ENCODE measurements around the gene SIRT2. TPM values are rescaled to one million over a fixed set of nuclear protein-coding genes. Genes with fewer than 3 reads are reported as not detected.

Gene SIRT2
- total and polyA plus RNA-seq, 2 of the 8 experiments (the other 6 are each of a cell fraction or from before 2014, with no cell fraction given), result 6.5 to 10.0 TPM

GRCh38 chr19:38900202-38900629, 798 bp upstream of the SIRT2 start:
- Histone ChIP-seq H2BK5ac (ENCODE audit: low read depth, low read length) (no peak overlapping the region), H4K91ac (replicated peaks; ENCODE audit: insufficient read length, low read length) (peak overlapping the region; percentile 52), H3K14ac (ENCODE audit: insufficient read length) (no peak overlapping the region), H4K8ac (ENCODE audit: extremely low read depth, insufficient read depth, low read length) (peak overlapping the region; percentile 86; the same call in 1 of the 2 replicates), H3K9ac (replicated peaks in 1 of 4; ENCODE audit: extremely low read depth in 1 of 4, low read depth in 3 of 4, low read length in 3 of 4) (peak overlapping the region in 3 of 4 experiments; percentile 76 to 83 (median 78); a peak in 6 of 7 replicates), H3K4ac (replicated peaks; ENCODE audit: insufficient read length, low read depth, low read length) (peak overlapping the region; percentile 1), H3K79me1 (ENCODE audit: low read depth, low read length) (no peaks in the 10 kb centered on the region; the same call in 1 of the 2 replicates), H3K4me2 (ENCODE audit: insufficient read depth in 1 of 2, low read depth in 2 of 2, low read length in 2 of 2) (peak overlapping the region; percentile 84 to 94), H2BK20ac (ENCODE audit: low read length) (no peak overlapping the region), H3K56ac (replicated peaks; ENCODE audit: insufficient read length, low read depth, low read length) (no peak overlapping the region), H2BK12ac (ENCODE audit: low read depth, low read length) (no peak overlapping the region), H4K20me1 (replicated peaks in 1 of 2; ENCODE audit: control insufficient read depth in 1 of 2, insufficient read depth in 2 of 2, low read length in 2 of 2) (peaks cover 0 to 3% of the 10 kb centered on the region in 2 experiments), H2AK5ac (ENCODE audit: low read depth, low read length) (no peak overlapping the region), H3K4me3 (ENCODE audit: extremely low read depth in 1 of 4, insufficient read depth in 2 of 4, low read depth in 3 of 4, low read length in 4 of 4) (peak overlapping the region; percentile 74 to 90 (median 84)), H3K36me3 (ENCODE audit: control insufficient read depth in 2 of 4, insufficient read depth in 4 of 4, low read length in 3 of 4) (peaks cover 0 to 2% (median 0%) of the 10 kb centered on the region in 4 experiments; a peak in 2 of 8 replicates), H2AFZ (ENCODE audit: low read length) (0 out of 2 replicates have a peak overlapping the region, but pooled peaks have one; percentile 7), H3K23ac (ENCODE audit: insufficient read length) (no peak overlapping the region), H4K5ac (ENCODE audit: insufficient read length, low read depth, low read length) (peak overlapping the region; percentile 58), H3K18ac (ENCODE audit: extremely low read depth, low read length) (peak overlapping the region; percentile 66; the same call in 1 of the 2 replicates), H3K4me1 (replicated peaks in 1 of 4; ENCODE audit: control insufficient read depth in 3 of 4, insufficient read depth in 4 of 4, low read length in 3 of 4) (peaks cover 0 to 9% (median 3%) of the 10 kb centered on the region in 4 experiments; a peak in 4 of 7 replicates), H2BK15ac (ENCODE audit: low read length) (no peak overlapping the region), H2BK120ac (replicated peaks; ENCODE audit: low read depth, low read length) (no peak overlapping the region), H3K79me2 (ENCODE audit: control insufficient read depth in 1 of 2, insufficient read depth in 2 of 2, low read length in 2 of 2) (peaks cover 0 to 16% of the 10 kb centered on the region in 2 experiments; a peak in 2 of 4 replicates), H3K27me3 (replicated peaks in 1 of 4; ENCODE audit: control insufficient read depth in 3 of 4, extremely low read depth in 1 of 4, insufficient read depth in 3 of 4, low read length in 3 of 4) (peaks cover 0 to 9% (median 4%) of the 10 kb centered on the region in 4 experiments; a peak in 3 of 7 replicates), H3K23me2 (ENCODE audit: low read depth, low read length) (peaks cover 13% of the 10 kb centered on the region; the same call in 1 of the 2 replicates), H3K9me3 (ENCODE audit: insufficient read depth in 2 of 2, low read depth in 1 of 2, low read length in 1 of 2) (0 out of 4 replicates have a peak, but pooled peaks cover 0 to 2% of the 10 kb centered on the region in 2 experiments), H3K27ac (ENCODE audit: low read depth, low read length) (peak overlapping the region; percentile 80)
- CTCF ChIA-PET (ENCODE audit: partially characterized antibody), result interaction anchor here (0.6 to 2.3 kb wide), 10 partner anchors 9 to 215 kb away, joined by 3 to 11 read pairs (median 4); partner anchors contain the start of genes CCER2, MRPS12 and SARS2
- DNase-seq (ENCODE audit: low read depth in 1 of 2, low spot score in 2 of 2) (no peak), FAIRE-seq (no peak)
- WGBS, 2 experiments (ENCODE audit: extremely low coverage in 1 of 2, insufficient coverage in 1 of 2, insufficient read length in 1 of 2, insufficient replicate concordance in 2 of 2, low coverage in 1 of 2, low lambda C conversion rate in 2 of 2, missing lambda C conversion rate in 1 of 2), result 9 to 100% methylated on average over 1 to 8 of the region's 8 CpGs
- TF ChIP-seq POLR2A (IDR thresholded peaks at IDR 0.05; ENCODE audit: control extremely low read depth in 1 of 2, low read depth in 2 of 2, low read length in 2 of 2) (peak in 1 of 2 experiments; percentile 60; a peak in 1 of 3 replicates), SIN3A (conservative IDR thresholded peaks at IDR 0.05 in 1 of 2, IDR thresholded peaks at IDR 0.05 in 1 of 2; ENCODE audit: low read depth in 1 of 2, low read length in 2 of 2) (0 out of 4 replicates have a peak, but pooled peaks of 1 of the 2 experiments have one; percentile 53), RNF2 (IDR thresholded peaks at IDR 0.05; ENCODE audit: borderline replicate concordance, low read depth, low read length, missing control alignments, poor library complexity, severe bottlenecking) (no peak), CREB1 (IDR thresholded peaks at IDR 0.05) (0 out of 2 replicates have a peak, but pooled peaks have one; percentile 46), JUND (IDR thresholded peaks at IDR 0.05; ENCODE audit: low read length) (no peak), TAF1 (IDR thresholded peaks at IDR 0.05; ENCODE audit: low read depth, low read length) (peak; percentile 79), MAX (IDR thresholded peaks at IDR 0.05) (peak; percentile 4; the same call in 1 of the 2 replicates), TAF7 (optimal IDR thresholded peaks at IDR 0.05; ENCODE audit: borderline replicate concordance, low read depth, low read length) (peak; percentile 9), TEAD4 (IDR thresholded peaks at IDR 0.05; ENCODE audit: low read depth, low read length) (0 out of 2 replicates have a peak, but pooled peaks have one; percentile 26), ZNF274 (IDR thresholded peaks at IDR 0.05; ENCODE audit: borderline replicate concordance, extremely low read depth, low read length) (no peak), BRCA1 (IDR thresholded peaks at IDR 0.05; ENCODE audit: low read depth, low read length) (no peak)
- POLR2A ChIA-PET (ENCODE audit: partially characterized antibody), result interaction anchor here (0.5 to 2.5 kb wide), 23 partner anchors 9 to 1534 kb away, joined by 3 to 11 read pairs (median 4); partner anchors contain the start of genes CCER2, ECH1, FBXO17 and MRPS12

Data from H1 (cell line).